Sigmoid colon (tissue), 4 donors: Measurements from ENCODE around the gene FURIN.
A peak's percentile ranks its signal among the peaks of the same experiment; 100 is the strongest.

Experiments
- EP300 ChIP-seq, 4 donors: sonication (generic); formaldehyde crosslinking; IDR thresholded peaks; one replicate each; pipeline ENCODE4 v1.6.1; 2017; ENCODE audit warnings: antibody characterized with exemption in 4 of 4
- POLR2A ChIP-seq, 2 donors: fragments of 450-650 bp; IDR thresholded peaks; one replicate each; pipeline ENCODE4 v1.6.1; 2016; ENCODE audit warnings: antibody characterized with exemption in 2 of 2, mild to moderate bottlenecking in 2 of 2, moderate library complexity in 2 of 2
- POLR2AphosphoS5 ChIP-seq, 4 donors: sonication (generic); formaldehyde crosslinking; IDR thresholded peaks; one replicate each; pipeline ENCODE4 v1.6.1; 2017; ENCODE audit warnings: antibody characterized with exemption in 4 of 4
- TF ChIP-seq, protein P1 (sequence below), 4 experiments: fragments of 450-650 bp in 3 of 4; fragments of 200-600 bp in 1 of 4; IDR thresholded peaks; one replicate each; pipeline ENCODE4 v1.5.1; 2016 to 2019; ENCODE audit warnings: antibody characterized with exemption in 4 of 4, mild to moderate bottlenecking in 3 of 4, moderate library complexity in 2 of 4

DNA sequence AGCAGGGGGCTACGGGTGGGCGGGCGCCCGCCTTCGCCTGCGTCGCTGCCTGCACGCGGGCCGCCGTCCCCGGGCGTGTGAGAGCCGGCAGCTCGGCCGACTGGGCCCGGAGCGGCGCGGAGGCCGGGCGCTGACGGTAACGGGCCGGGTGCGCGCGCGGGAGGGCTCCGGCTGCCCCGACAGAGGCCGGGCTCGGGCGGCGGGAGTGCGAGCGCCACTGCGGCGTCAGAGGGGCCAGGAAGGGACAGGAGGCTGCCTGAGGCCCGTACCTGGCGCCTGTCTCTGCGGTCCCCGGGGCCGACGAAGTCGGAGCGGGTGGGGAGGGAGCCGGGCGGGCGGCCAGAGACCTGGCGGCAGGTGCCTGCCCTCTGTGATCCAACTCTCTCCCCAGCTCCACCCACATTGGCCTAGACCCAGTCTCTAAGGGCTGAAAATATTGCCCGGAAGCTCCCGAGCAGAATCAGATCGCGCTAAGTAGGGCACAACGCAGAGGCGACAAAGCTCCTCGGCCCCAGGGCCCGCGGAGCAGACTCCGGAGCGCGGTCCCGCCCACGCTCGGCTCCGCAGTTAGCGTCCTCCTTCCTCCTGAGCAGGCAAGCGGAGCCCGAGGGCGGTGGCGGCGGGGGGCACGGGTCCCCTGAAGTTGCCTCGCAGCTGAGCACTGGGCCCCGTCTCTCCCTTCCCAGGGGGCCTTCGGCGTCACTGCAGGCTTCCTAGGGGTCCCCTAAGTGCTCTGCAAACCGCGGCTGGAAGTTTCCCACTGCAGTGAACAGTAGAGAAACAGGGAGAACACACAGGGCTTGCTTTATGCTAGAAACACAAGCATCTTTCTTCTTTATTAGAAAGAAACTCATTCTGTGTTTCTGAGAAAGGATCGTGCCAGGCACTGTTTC, 34.7 kb downstream of the FURIN start, which contains the start of gene MAN2A2:
- TF ChIP-seq, protein P1, sequence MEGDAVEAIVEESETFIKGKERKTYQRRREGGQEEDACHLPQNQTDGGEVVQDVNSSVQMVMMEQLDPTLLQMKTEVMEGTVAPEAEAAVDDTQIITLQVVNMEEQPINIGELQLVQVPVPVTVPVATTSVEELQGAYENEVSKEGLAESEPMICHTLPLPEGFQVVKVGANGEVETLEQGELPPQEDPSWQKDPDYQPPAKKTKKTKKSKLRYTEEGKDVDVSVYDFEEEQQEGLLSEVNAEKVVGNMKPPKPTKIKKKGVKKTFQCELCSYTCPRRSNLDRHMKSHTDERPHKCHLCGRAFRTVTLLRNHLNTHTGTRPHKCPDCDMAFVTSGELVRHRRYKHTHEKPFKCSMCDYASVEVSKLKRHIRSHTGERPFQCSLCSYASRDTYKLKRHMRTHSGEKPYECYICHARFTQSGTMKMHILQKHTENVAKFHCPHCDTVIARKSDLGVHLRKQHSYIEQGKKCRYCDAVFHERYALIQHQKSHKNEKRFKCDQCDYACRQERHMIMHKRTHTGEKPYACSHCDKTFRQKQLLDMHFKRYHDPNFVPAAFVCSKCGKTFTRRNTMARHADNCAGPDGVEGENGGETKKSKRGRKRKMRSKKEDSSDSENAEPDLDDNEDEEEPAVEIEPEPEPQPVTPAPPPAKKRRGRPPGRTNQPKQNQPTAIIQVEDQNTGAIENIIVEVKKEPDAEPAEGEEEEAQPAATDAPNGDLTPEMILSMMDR (IDR thresholded peaks at IDR 0.05), result no peak
- peak in 1 of 2 donors; percentile 42 for TF ChIP-seq POLR2A (IDR thresholded peaks at IDR 0.05)
- TF ChIP-seq POLR2AphosphoS5 (IDR thresholded peaks at IDR 0.05), result peak; percentile 19 to 59 (median 36)
- TF ChIP-seq EP300 (IDR thresholded peaks at IDR 0.05), result no peak
